GM18505 (cell line): Measurements from ENCODE around the gene GPALPP1.
"Not testable (repeated sequence)": the region's sequence is repeated elsewhere in the genome, so short reads cannot be mapped to it uniquely, and the experiment has no call there.

Experiments
- ATAC-seq: cut with Tn5 transposase; IDR thresholded peaks from one replicate; pipeline ENCODE4 v1.9.1; 2021; ENCODE audit not compliant: unreplicated experiment
- POLR2A ChIP-seq: IDR thresholded peaks from 4 replicates; pipeline ENCODE4 v1.6.1; 2011; ENCODE audit warnings: borderline replicate concordance; ENCODE audit not compliant: insufficient read depth, insufficient read length; ENCODE audit errors: extremely low read depth

The GPALPP1 gene, protein sequence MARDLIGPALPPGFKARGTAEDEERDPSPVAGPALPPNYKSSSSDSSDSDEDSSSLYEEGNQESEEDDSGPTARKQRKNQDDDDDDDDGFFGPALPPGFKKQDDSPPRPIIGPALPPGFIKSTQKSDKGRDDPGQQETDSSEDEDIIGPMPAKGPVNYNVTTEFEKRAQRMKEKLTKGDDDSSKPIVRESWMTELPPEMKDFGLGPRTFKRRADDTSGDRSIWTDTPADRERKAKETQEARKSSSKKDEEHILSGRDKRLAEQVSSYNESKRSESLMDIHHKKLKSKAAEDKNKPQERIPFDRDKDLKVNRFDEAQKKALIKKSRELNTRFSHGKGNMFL

GRCh38 chr13:44989071-44989889, at the start of gene GPALPP1, which contains the start of gene NUFIP1:
Gene GPALPP1, plus strand, starts transcription at chr13:44989538. Its CDS starts 117 bp downstream, at chr13:44989655.
Gene NUFIP1, minus strand, starts transcription at chr13:44989471. Its CDS starts 35 bp downstream, at chr13:44989436.
- TF ChIP-seq POLR2A = peak; percentile 77
- ATAC-seq = peak; percentile 97

DNA sequence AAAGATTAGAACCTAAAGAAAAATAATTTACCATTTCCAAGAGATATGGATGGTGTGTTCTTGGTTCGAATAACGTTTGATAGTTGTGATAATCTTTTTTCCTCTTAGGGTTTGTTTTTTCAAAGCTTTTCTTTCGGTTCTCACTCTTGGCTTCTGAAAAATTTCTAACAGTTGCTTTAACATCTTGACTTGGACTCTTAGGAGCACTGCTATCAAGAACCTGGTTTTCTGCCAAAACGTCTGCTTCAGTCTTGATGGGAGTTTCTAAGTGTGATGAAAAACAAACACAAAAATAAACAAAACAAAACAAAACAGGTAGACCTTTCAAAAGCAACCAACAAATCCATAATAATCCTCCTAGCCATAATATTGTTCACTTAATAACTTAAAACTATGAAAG, 45.9 kb upstream of the GPALPP1 start:
- not testable (repeated sequence) for ATAC-seq

DNA sequence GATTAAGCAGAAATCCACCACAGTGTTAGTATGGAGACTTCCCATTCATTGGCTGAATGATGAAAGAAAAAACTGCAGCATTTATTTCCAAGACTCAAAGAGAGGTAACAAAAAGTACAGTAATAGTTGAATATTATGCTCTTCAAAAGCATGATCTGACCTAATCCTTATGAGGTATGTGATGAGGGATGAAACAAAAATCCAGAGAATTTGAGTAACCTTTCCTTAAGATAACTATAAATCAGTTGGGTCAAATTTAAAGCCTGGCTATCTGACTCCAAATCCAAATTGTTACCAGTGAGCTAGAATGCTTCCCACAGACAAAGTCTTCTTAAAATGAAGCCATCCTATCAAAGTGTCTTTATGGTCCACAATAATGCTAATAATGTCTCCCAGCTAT, 38.2 kb upstream of the GPALPP1 start:
- ATAC-seq = no peak
- no peak for TF ChIP-seq POLR2A

DNA sequence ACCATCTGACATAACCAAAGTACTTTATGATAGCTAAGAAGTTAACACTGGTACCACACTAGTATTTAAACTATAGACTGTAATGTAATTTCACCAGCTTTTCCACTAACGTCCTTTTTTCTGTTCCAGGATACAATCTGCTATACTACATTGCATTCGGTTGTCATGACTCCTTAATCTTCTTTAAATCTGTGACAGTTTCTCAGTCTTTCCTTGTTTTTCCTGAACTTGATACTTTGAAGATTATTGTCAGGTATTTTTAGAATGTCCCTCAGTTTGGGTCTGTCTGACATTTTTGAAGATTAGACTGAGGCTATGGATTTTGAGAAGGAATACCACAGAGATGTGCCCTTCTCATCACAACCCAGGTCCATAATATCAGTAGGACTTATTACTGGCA, 36.7 kb upstream of the GPALPP1 start:
- TF ChIP-seq POLR2A = no peak
- no peak for ATAC-seq

- no peak for ATAC-seq
These were observed 35.1 kb upstream of the GPALPP1 start for GRCh38 chr13:44954224-44954623.

GRCh38 chr13:44955406-44955805, 33.9 kb upstream of the GPALPP1 start:
- no peak for TF ChIP-seq POLR2A
- no peak for ATAC-seq

More at GRCh38 chr13:44954224-44954623, 35.1 kb upstream of the GPALPP1 start:
- no peak for TF ChIP-seq POLR2A

DNA sequence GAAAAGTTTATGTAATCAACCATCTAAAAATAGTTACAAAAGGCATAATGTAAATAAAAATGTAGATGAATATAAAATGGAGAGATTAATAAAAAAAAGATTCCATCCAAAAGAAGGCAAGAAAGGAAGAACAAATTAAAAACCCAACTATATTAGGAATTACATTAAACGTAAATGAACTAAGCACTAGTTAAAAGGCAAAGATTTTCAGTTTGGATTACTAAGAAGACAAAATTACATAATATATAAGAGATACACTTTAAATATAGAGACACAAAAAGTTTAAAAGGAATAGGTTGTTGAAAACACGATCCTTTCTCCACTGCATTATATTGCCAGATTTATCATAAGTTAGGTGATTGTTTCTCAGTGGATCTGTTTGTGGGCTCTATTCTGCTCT, 27.3 kb upstream of the GPALPP1 start:
- ATAC-seq = no peak
- TF ChIP-seq POLR2A = no peak

GRCh38 chr13:44967704-44968433, 21.5 kb upstream of the GPALPP1 start:
- ATAC-seq = no peak
- TF ChIP-seq POLR2A = no peak

- TF ChIP-seq POLR2A = no peak
- no peak for ATAC-seq
These were observed 20.9 kb upstream of the GPALPP1 start for GRCh38 chr13:44968434-44968815.

GRCh38 chr13:44969551-44970484, 19.5 kb upstream of the GPALPP1 start:
- TF ChIP-seq POLR2A = no peak
- no peak for ATAC-seq

DNA sequence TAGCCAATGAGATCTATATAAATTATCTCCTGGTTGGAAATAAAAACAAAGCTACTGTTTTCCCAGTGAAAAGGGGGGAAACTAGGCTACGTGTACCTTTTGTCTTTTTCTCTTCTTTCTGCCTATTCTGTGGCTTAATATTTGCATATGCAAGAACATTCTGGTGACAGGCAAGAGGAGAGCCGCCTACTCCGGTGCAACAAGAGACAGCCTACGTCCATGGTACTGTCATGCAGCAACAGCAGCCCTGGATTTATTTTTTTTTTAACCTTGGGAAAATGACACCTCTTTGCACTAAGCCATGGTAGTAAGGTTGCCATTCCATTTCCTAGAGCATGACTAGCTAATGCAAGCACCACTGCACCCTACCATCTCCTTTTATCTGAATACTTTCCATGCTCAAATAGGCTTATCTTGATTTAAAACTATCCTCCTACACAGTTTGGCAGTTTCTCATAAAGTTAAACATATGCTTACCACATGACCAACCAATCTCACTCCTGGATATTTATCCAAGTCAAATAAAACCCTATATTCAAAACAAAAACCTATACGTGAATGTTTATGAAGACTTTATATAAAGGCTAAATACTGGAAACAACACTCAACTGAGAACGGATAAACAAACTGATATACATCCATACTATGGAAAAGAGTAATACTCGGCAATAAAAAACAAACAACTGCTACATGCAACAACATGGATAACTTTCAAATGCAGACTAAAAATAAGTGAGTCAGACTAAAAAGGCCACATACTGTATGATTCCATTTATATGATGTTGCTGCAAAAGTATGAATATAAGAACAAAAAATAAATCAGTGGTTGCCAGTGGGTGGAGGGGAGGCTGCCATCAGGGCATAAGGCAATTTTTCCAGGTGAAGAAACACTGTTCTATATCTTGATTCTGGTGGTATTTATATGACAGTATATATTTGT, 17.4 kb upstream of the GPALPP1 start:
- no peak for ATAC-seq
- no peak for TF ChIP-seq POLR2A
